Skeletal muscle tissue (tissue), 4 donors: ENCODE measurements around the gene MYL12A. TPM values are rescaled to one million over a fixed set of nuclear protein-coding genes. Genes with fewer than 3 reads are reported as not detected.
A peak's percentile ranks its signal among the peaks of the same experiment; 100 is the strongest.
"Not testable (repeated sequence)": the region's sequence is repeated elsewhere in the genome, so short reads cannot be mapped to it uniquely, and the experiment has no call there.

Experiments
- H3K27ac ChIP-seq: one replicate; pipeline ENCODE4 v1.7.0; 2013; ENCODE audit warnings: mild to moderate bottlenecking, low read depth, low read length, inconsistent platforms
- H3K27me3 ChIP-seq, 3 donors: one replicate each; pipeline ENCODE4 v1.7.0; 2013; ENCODE audit warnings: low read length in 3 of 3; ENCODE audit not compliant: control insufficient read depth in 3 of 3, insufficient read depth in 3 of 3
- H3K36me3 ChIP-seq, 3 donors: one replicate each; pipeline ENCODE4 v1.7.0; 2013; ENCODE audit warnings: low read length in 3 of 3; ENCODE audit not compliant: control insufficient read depth in 3 of 3, insufficient read depth in 3 of 3
- H3K4me1 ChIP-seq, 3 donors: one replicate each; pipeline ENCODE4 v1.7.0; 2013; ENCODE audit warnings: low read length in 3 of 3, mild to moderate bottlenecking in 3 of 3; ENCODE audit not compliant: control insufficient read depth in 3 of 3, insufficient read depth in 3 of 3
- H3K4me3 ChIP-seq, 3 donors: one replicate each; pipeline ENCODE4 v1.7.0; 2013; ENCODE audit warnings: low read length in 3 of 3
- H3K9ac ChIP-seq, 3 donors: one replicate each; pipeline ENCODE4 v1.7.0; 2013; ENCODE audit warnings: low read length in 3 of 3, mild to moderate bottlenecking in 3 of 3, moderate library complexity in 2 of 3, low read depth in 1 of 3
- H3K9me3 ChIP-seq, 3 donors: one replicate each; pipeline ENCODE4 v1.7.0; 2013; ENCODE audit warnings: low read length in 3 of 3; ENCODE audit not compliant: control insufficient read depth in 3 of 3
- total RNA-seq: library from RNA; depleted of rRNA; stranded (reverse); fragments of >200 nt; gene quantifications from one replicate; pipeline ENCODE4 v1.2.3, GENCODE V29; 2014
- donor health status: Osteomylitis.

The MYL12A gene
- total RNA-seq, 1 donor from 2014 or later, result 694 TPM

DNA sequence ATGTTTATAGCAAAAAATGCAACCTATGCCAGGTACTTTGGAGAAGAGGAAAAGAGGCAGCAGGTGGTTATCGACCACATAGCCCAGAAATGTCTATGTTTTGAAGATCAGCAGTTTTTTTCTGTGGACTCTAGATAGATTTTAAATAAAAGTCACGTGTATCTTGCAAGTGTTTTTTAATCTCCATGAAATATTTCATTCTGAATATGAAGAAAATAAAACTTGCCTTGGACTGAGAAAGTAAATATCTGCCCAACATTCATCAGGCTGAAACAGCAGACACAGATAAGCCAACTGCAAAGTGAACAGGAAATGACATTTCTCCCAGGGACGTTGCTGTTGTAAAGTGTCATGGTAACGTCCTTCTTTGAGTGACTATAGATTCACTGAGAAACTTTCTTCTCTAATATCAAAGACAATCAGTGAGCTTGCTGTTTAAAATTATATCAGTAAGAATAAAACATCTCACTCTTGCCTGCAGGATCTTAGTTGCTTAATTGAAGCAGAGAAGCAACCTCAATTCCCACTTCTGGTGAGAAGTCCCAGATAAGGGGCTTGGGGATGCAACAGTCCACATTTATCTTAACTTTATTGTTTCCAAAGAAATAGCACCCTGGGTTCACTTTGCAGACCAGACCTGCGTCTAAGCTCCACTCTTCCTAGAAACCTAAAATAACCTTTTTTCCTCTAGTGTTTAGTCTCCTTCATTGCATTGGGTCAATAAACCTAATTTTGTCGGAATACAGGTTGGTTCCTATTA, 34.1 kb upstream of the MYL12A start:
- H3K4me1 ChIP-seq, result peaks cover 56 to 62% (median 58%) of the 10 kb centered on the region in 3 donors
- no peaks in the 10 kb centered on the region for H3K9me3 ChIP-seq

DNA sequence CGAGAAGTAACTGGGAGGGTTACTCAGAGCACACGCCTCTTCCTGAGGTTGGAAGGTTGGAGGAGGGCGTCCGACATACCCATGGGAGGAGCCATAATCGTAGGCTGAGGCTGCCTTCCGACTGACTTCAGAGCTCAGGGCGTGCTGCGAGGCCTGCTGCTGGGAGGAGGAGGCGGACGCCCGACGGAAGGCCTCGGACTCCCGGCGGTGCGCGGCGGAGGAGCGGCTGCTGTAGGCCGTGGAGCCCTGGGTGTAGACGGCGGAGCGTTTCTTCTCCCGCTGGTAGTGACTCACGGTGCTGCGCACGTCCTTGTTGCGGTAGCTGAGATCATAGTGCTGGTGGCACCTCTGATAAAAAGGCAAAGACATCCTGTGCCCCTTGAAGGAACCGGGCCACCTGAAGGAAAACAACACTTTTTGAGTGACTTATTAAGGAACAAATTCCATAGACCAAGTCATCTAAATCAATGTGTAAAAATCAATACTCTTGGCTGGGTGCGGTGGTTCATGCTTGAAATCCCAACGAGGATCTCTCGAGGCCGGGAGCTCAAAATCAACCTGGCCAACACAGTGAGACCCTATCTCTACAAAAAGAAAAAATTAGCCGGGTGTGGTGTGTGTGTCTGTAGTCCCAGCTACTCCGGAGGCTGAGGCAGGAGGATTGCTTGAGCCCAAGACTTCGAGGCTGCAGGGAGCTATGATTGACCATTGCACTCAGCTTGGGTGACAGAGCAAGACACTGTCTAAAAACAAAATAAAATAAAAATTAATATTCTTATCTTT, 32.6 kb upstream of the MYL12A start:
- H3K36me3 ChIP-seq, result peaks cover 20 to 35% (median 32%) of the 10 kb centered on the region in 3 donors
- no peaks in the 10 kb centered on the region for H3K27me3 ChIP-seq
- peak overlapping the region in 1 of 3 donors; percentile 58 for H3K9ac ChIP-seq
- peak overlapping the region; percentile 34 for H3K27ac ChIP-seq
- no peaks in the 10 kb centered on the region for H3K9me3 ChIP-seq
- H3K4me1 ChIP-seq, result peaks cover 44 to 55% (median 46%) of the 10 kb centered on the region in 3 donors
- H3K4me3 ChIP-seq, result peak overlapping the region in 2 of 3 donors; percentile 42 to 51

More for the DNA sequence above, 34.1 kb upstream of the MYL12A start:
- H3K36me3 ChIP-seq, result peaks cover 25 to 44% (median 34%) of the 10 kb centered on the region in 3 donors
- H3K9ac ChIP-seq, result peak overlapping the region; percentile 32 to 63 (median 44)
- peak overlapping the region; percentile 46 to 55 (median 51) for H3K4me3 ChIP-seq
- no peaks in the 10 kb centered on the region for H3K27me3 ChIP-seq
- H3K27ac ChIP-seq, result peak overlapping the region; percentile 11

DNA sequence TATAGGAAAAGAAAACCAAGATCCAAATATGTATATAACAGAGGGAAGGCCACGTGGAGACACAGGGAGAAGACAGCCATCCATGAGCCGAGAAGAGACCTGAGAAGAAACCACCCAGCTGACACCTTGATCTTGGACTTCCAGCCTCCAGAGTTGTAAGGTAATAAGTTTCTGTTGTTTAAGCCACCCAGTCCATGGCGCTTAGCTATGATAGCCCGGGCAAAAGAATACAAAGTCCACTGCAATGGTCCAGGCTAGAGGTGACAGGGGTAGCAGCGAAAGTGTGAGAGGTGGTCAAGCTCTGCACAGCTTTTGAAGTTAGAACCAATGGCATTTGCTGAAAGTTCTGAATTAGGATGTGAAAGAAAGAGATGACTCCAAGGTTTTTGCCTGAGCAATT, 30.6 kb upstream of the MYL12A start:
- no peaks in the 10 kb centered on the region for H3K27me3 ChIP-seq
- peaks cover 20 to 31% (median 29%) of the 10 kb centered on the region in 3 donors for H3K36me3 ChIP-seq
- H3K4me1 ChIP-seq, result peaks cover 44 to 55% (median 53%) of the 10 kb centered on the region in 3 donors
- peak overlapping the region; percentile 71 to 93 (median 77) for H3K4me3 ChIP-seq
- no peaks in the 10 kb centered on the region for H3K9me3 ChIP-seq
- H3K27ac ChIP-seq, result peak overlapping the region; percentile 98
- peak overlapping the region in 2 of 3 donors; percentile 26 to 95 for H3K9ac ChIP-seq

DNA sequence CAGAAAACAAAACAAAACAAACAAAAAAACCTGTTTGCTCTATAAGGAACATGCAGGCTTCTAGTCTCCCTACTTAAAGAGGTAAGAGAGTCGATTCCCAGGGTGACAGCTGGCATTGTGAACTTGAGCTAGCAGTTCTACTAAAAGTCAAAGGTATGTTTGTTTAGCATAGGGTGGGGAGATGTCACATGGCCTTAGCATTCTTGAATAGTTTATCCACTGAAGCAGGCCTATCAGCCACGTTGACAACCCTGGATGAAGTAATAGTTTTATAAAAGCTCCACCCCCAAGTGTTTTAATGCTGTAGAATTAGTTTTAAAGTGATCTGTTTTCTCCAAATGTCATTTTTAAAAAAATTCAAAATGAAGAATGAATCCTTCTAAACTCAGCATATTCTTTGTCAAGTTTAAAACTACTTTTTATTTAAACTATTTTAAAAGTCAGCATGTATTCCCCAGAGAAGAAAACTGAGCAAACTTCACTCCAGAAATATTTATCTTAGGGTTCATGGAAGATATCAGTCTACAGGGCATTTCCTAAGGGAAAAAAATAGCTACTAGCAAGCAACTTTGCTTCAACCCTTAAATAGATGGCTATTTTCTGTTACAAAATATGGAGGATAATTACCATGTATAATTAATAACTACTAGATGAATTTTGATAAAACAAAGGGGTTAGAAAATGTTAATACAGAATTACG, 29.5 kb upstream of the MYL12A start:
- H3K4me3 ChIP-seq, result peak overlapping the region; percentile 71 to 93 (median 77)
- H3K9me3 ChIP-seq, result no peaks in the 10 kb centered on the region
- H3K27me3 ChIP-seq, result no peaks in the 10 kb centered on the region
- peaks cover 40 to 48% (median 47%) of the 10 kb centered on the region in 3 donors for H3K4me1 ChIP-seq
- H3K36me3 ChIP-seq, result peaks cover 18 to 29% (median 26%) of the 10 kb centered on the region in 3 donors
- H3K9ac ChIP-seq, result peak overlapping the region; percentile 95
- peak overlapping the region; percentile 98 for H3K27ac ChIP-seq

DNA sequence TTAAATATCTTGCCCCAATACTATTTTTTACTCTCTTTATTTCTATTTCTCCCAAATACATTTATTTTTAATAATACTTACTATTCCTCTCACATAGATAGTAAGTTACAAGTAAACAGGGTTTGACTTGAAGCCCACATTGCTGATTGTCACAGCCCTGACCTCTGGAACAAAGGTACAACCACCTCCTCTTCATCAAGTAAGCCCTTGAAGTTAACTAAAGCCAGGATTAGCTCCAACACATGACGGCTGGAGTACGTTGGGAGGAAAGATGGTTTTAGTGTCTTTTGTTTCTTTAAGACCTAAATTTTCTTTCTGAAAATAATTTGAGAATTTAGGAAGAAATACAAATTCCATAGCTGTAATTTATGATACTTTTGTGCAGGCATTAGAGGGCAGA, 28.8 kb upstream of the MYL12A start:
- H3K27me3 ChIP-seq, result no peaks in the 10 kb centered on the region
- H3K4me1 ChIP-seq, result peaks cover 32 to 44% (median 40%) of the 10 kb centered on the region in 3 donors
- H3K9me3 ChIP-seq, result no peaks in the 10 kb centered on the region
- H3K4me3 ChIP-seq, result peak overlapping the region; percentile 71 to 93 (median 77)
- H3K27ac ChIP-seq, result peak overlapping the region; percentile 98
- H3K36me3 ChIP-seq, result peaks cover 13 to 25% (median 23%) of the 10 kb centered on the region in 3 donors
- H3K9ac ChIP-seq, result peak overlapping the region; percentile 95

DNA sequence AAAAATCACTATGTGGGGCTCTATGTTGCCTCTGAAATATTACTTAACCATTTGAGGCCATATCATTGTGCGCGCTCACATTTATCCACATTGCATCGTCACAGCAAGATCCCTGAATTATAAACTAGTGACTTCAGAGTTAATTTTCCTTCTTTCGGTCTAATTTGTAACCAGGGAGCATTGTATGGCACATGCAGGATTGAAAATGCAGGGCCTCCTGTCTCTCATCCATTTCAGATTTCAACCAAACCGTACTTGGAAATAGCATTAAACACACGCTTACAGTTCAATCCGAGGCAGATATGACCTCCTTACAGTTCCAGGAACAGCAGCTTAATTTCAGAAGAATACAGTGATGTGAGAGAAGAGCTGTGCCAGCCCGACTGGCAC, 28.4 kb upstream of the MYL12A start:
- Histone ChIP-seq H3K4me1 (peaks cover 30 to 39% (median 38%) of the 10 kb centered on the region in 3 donors), H3K36me3 (peaks cover 13 to 22% (median 20%) of the 10 kb centered on the region in 3 donors), H3K4me3 (peak overlapping the region; percentile 71 to 93 (median 77)), H3K9me3 (no peaks in the 10 kb centered on the region), H3K9ac (peak overlapping the region; percentile 95), H3K27ac (peak overlapping the region; percentile 98), H3K27me3 (no peaks in the 10 kb centered on the region)

DNA sequence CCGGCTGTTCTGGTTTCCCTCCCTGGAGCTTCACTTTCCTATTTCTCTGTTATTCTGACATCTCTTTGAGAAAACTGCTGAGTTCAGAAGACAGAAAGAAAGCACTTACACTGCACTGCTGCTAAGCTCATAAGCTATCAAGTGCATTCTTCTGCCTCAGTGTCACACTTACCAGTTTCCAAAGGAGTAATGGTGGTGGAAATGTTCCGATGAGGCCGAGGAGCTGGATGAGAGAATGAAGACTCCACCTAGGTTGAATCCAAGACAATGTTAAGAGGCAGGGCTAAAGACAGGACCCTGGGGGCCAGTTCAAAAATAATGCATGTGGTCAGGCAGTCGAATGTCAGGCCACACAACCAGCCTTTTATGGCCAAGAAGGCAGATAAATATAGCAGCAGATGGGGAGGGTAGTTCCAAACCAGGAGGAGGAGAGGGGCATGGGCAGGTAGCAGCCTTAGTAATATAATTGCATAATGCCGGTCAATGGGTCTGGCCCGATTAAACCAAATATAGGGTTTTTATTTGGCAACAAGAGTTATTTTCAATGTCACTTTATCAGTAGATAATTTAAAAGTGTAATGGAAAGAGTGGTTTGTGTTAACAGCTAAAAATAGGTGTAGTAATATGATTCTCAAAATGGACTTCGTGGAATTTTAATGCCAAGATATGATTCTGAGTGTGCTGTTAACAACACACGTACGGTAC, 27.8 kb upstream of the MYL12A start, which contains the start of gene MYOM1:
MYOM1 (minus strand) TSS at position 338 of the 705 bp plus-strand sequence. CDS start 4,745 bp downstream, outside the sequence.
- no peaks in the 10 kb centered on the region for H3K27me3 ChIP-seq
- H3K9ac ChIP-seq, result peak within 1 kb of the TSS; percentile 95
- H3K9me3 ChIP-seq, result no peaks in the 10 kb centered on the region
- peak within 1 kb of the TSS; percentile 98 for H3K27ac ChIP-seq
- H3K36me3 ChIP-seq, result peaks cover 11 to 17% (median 14%) of the 10 kb centered on the region in 3 donors
- peaks cover 25 to 36% (median 33%) of the 10 kb centered on the region in 3 donors for H3K4me1 ChIP-seq
- H3K4me3 ChIP-seq, result peak within 1 kb of the TSS; percentile 71 to 93 (median 77)

DNA sequence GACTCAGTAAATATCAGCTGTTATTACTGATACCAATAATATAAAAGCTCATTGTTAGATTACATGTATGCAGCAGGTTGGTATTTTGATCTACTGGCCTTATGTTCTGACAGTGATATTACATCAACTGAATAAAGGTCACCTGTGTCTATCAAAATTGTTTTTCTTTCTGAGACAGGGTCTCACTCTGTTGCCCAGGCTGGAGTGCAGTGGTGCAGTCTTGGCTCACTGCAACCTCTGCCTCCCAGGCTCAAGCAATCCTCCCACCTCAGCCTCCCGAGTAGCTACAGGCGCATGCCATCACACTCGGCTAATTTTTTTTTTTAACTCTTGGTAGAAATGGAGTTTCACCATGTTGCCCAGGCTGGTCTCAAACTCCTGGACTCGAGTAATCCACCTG, 26.7 kb upstream of the MYL12A start:
- peaks cover 7 to 11% (median 8%) of the 10 kb centered on the region in 3 donors for H3K36me3 ChIP-seq
- not testable (repeated sequence) for H3K9ac ChIP-seq, H3K4me3 ChIP-seq, H3K9me3 ChIP-seq, H3K27me3 ChIP-seq
- H3K27ac ChIP-seq, result peak overlapping the region; percentile 98
- peaks cover 19 to 33% (median 27%) of the 10 kb centered on the region in 3 donors for H3K4me1 ChIP-seq

DNA sequence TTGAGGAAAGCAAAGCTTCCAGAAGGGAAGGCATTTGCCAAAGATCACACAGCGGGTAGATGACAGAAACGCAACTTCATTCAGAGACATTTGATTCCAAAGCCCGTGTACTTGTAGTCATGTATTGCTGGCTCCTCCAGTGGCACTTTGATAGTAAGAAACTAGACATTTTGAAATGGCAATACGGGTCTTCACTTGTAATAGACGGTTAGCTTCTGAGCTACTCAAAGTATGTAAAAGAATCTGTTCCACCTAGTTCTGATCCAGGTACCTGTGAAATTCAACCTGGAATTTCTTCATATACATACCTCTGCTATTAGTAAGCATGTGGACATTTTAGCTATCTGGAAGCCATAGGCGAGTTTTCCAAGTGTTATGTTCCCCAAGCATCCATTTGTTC, 26.1 kb upstream of the MYL12A start:
- peak overlapping the region; percentile 98 for H3K27ac ChIP-seq

More for the DNA sequence above, 26.1 kb upstream of the MYL12A start:
- Histone ChIP-seq H3K36me3 (peaks cover 4 to 7% (median 4%) of the 10 kb centered on the region in 3 donors), H3K4me3 (no peak overlapping the region), H3K9ac (no peak overlapping the region), H3K4me1 (peaks cover 15 to 30% (median 22%) of the 10 kb centered on the region in 3 donors), H3K27me3 (no peaks in the 10 kb centered on the region), H3K9me3 (no peaks in the 10 kb centered on the region)
